Stimulated activated CD4-positive, alpha-beta T cell treated with anti-CD3 and anti-CD28 coated beads, TNF-alpha, amount 100 ng/mL, for 4 hours (primary cell): ENCODE results near the gene HAP1.
A peak's percentile ranks its signal among the peaks of the same experiment; 100 is the strongest.

Source experiments
- DNase-seq, 3 experiments: peaks; one replicate each; pipeline ENCODE4 v3.0.0-alpha.2; 2020; ENCODE audit warnings: low read depth in 3 of 3

Gene HAP1

DNA sequence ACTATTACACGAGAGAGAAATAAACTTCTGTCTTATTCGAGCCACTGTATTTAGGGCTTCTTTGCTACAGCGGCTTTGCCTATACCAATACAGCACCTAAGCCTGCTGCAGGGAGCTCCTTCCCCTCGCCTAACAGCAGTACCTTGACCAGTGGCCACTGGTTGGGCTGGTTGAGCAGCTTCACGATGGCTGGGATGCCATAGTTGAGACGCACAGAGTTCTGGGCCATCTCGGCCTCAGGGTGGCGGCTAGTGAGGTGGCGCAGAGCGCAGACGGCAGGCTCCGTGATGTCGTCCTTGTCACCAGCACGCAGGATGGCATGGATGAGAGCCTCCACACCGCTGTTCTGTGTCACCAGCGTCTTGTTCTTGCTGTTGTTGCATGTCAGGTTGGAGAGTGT is 28.4 kb upstream of the HAP1 start:
- DNase-seq = no peak

- no peak for DNase-seq
Measured at GRCh38 chr17:41762391-41762790, 27.9 kb upstream of the HAP1 start.

GRCh38 chr17:41760878-41761277 is 26.4 kb upstream of the HAP1 start:
- no peak for DNase-seq

GRCh38 chr17:41758601-41759000 is 24.2 kb upstream of the HAP1 start:
- DNase-seq = no peak

DNA sequence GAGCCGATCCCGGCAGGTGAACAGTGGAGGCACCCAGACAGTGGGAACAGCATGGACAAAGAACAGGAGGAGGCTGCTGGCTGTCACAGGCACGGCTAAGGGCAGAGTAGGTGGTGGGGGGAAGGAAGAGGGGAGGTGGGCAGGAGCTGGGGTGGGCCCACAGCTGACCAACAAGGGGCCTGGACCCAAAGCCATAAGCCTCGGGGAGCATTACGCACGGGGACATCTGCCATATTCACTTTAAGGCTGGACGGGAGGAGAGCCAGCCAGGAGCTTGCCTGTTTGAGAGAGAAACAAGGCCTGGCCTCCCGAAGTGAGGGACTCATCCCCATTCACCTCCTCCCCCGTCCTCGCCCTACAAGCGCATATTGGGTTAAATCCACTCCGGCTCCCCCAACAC is 19.6 kb upstream of the HAP1 start:
- no peak for DNase-seq

DNA sequence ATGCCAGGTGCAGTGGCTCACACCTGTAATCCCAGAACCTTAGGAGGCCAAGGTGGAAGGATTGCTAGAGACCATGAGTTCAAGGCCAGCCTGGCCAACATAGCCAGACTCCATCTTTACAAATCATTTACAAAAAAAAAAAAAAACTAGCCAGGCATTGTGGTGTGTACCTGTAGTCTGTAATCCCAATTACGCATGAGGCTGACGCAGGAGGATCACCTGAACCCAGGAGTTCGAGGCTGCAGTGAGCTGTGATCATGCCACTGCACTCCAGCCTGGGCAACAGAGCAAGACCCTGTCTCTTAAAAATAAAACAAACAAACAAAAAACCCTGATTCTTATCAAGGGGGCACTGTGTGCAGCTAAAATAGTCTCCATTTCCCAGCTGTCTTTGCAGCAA is 16.8 kb upstream of the HAP1 start:
- no peak for DNase-seq

GRCh38 chr17:41750862-41751261 is 16.4 kb upstream of the HAP1 start:
- DNase-seq = no peak

- no peak for DNase-seq
Measured at GRCh38 chr17:41748275-41748674, 13.8 kb upstream of the HAP1 start.

DNA sequence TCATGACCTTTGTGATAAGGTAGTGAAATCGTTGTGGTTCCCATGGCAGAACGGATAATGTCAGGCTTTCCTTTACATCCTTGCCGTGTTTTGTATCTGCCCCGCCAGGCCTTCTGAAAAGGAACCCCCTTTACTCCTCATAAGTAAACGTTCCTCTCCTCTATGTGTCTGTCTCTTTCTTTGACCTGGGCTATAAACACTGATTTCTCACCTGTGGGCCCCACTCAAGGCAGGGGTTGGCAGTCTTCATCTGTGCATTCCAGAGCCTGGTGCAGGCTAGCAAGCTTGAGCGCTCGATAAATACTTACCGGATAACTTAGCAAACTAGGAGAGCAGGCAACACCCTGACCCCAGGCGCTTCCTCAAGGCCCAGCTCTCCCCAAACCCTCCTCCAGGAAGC is 7.3 kb upstream of the HAP1 start:
- no peak for DNase-seq

- no peak for DNase-seq
Measured at GRCh38 chr17:41740506-41740905, 6.1 kb upstream of the HAP1 start.

DNA sequence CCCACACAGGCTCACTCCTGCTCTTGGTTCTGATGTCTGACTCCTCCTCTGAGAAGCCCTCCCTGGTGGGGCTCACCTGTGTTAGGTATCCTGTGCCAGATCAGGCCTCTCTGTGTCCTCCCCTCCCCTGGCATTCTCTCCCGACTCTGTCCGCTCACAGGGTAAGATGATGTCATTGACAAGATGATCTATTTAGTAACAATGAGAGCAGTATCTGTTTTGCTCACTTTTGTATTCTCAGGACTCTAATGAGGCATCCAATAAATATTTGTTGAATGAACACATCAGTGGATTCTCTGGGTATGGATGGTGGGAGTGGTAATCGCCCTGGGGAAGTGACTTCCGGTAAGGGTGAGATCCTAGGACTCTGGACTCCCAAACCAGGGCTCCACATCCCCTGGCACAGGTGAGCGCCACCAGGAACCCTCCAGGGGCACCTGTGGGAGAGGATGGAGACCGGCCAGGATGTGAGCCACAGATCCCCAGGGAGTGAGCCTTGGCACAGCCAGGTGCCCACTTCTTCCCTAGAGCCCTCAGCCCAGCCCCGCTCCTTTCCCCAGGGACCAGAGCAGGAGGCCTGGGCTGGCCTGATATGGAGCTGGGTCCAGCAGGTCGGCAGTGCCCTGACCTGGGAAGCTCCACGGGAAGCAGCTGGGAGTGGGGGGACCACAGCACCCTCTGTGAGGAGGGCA is 5.4 kb upstream of the HAP1 start:
- DNase-seq = no peak

- no peak for DNase-seq
Measured at GRCh38 chr17:41738801-41739112, 4.3 kb upstream of the HAP1 start.

- peak; percentile 60 to 68 (median 66) for DNase-seq
Measured at GRCh38 chr17:41738077-41738800, 3.8 kb upstream of the HAP1 start.

DNA sequence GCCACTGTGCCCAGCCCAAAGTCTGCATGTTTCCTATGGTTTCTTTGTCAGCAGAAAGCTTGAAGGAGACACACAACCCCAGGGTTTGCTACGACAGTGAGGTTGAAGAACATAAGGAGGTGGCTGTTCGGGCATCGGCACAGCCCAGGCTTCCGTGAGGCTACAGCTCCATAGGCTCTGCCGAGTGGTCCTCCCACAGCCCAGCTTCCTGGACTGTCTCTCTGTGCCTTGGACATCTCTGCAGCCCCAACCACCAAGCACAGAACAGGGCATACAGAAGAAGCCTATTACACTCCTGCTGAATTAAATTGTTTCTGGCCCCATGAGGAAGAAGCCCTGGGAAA is 3.2 kb upstream of the HAP1 start:
- no peak for DNase-seq

- no peak for DNase-seq
Measured at GRCh38 chr17:41736983-41737679, 2.7 kb upstream of the HAP1 start.

DNA sequence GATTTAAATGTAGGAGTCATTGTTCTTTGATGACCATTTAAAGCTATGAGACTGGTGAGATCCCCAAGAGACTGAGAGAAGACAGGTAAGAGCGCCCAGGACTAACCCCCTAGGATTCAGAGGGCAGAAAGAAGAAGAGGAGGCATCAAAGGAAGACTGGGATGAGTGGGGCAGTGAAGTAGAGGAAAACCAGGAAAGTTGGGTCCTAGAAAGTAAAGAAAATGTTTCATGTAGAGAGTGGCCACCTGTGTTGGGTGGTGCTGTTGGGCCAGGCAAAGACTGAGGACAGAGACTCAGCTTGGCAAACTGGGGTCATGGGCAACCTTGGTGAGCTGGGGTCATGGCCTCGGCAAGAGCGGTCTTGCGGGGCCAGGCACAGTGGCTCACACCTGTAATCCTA is 1.3 kb upstream of the HAP1 start:
- DNase-seq = no peak

DNA sequence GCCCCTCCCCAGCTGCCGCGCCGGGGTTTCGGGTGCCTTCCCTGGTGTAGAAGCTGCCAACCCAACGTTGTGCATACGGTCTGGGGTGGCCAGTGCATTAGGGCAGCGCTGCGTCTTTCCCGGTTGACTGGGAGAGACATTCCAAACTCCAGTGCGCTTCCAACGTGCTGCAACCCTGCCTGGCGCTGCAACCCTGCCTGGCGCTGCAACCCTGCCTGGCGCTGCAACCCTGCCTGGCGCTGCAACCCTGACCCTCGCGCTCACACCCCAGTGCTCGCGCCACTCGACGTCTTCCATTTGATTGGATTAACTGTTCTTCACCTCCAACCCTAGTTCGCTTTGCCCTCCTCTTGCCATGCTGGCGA is 488 bp upstream of the HAP1 start:
- DNase-seq = no peak

- DNase-seq = no peak
Measured at GRCh38 chr17:41733348-41734138, 900 bp downstream of the HAP1 start.

GRCh38 chr17:41731836-41732235 is 2.6 kb downstream of the HAP1 start:
- no peak for DNase-seq

GRCh38 chr17:41730479-41730878 is 4.0 kb downstream of the HAP1 start:
- no peak for DNase-seq

- no peak for DNase-seq
Measured at GRCh38 chr17:41728056-41728455, 6.4 kb downstream of the HAP1 start.

DNA sequence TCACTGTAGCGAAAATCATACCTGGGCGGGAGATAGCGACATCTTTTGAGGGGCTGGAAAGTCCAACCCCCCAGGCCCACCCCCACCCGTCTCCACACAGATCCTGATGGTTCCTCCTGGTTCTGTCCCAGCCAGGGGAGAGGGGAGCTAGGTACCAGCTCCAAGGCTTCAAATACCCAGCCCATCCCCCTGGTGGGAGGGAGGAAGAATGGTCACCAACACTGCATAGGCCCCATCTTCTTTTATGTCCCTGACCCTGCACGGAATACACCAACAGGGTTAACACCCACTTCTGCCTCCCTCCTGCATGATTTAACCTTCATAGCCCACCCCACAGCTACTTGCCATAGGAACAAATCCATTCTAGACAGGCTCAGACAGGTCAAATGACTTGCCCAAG is 9.3 kb downstream of the HAP1 start:
- DNase-seq = no peak
